A673 (cell line): ENCODE measurements around the gene PRM3.

Source experiments
- EZH2 ChIP-seq: fragments of 200-600 bp; sonication (generic); IDR thresholded peaks from 2 replicates; pipeline ENCODE4 v1.6.1; 2017; ENCODE audit warnings: borderline replicate concordance, low read depth, mild to moderate bottlenecking, mixed read lengths, antibody characterized with exemption, low read length; ENCODE audit not compliant: poor library complexity, severe bottlenecking
- TF ChIP-seq, protein P1 (sequence below): fragments of 300-800, 200-600 bp; sonication (generic); conservative IDR thresholded peaks from 2 replicates; pipeline ENCODE4 v1.5.1; 2017; ENCODE audit warnings: low read depth, mild to moderate bottlenecking, antibody characterized with exemption, low read length, moderate library complexity, mixed read lengths

DNA sequence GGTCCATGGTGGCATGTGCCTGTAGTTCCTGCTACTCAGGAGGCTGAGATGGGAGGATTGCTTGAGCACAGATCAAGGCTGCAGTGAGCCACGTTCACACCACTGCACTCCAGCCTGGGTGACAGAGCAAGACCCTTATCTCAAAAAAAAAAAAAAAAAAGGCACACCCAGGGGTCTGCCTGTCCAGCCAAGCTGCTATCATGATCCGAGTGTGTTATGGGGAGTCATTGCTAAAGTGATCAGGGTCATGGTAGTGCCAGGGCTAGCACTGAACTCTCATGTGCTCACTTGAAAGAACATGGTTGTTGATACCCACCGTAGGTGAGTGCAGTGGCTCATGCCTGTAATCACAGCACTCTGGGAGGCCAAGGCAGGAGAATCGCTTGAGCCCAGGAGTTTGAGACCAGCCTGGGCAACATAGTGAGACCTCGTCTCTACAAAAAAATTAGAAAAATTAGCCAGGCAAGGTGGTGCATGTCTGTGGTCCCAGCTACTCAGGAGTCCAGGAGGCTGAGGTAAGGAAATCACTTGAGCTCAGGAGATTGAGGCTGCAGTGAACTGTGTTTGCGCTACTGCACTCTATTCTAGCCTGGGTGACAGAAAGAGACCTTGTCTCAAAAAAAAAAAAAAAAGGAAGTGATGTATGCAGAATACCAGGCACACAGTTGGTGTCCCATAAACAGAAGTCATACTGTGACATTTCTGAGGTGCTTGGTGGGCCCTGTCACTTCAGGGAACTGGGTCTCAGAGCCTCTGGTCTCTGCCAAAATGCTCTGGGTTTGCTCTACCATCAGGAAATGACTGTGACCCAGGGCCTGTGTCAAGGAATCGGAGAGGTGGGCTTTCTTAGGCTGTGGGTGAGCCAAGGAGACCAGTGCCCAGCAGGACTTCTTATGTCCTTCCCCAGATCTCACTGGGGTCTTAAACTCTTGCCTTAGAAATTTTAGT lies 5.5 kb upstream of the PRM3 start:
- TF ChIP-seq, protein P1, sequence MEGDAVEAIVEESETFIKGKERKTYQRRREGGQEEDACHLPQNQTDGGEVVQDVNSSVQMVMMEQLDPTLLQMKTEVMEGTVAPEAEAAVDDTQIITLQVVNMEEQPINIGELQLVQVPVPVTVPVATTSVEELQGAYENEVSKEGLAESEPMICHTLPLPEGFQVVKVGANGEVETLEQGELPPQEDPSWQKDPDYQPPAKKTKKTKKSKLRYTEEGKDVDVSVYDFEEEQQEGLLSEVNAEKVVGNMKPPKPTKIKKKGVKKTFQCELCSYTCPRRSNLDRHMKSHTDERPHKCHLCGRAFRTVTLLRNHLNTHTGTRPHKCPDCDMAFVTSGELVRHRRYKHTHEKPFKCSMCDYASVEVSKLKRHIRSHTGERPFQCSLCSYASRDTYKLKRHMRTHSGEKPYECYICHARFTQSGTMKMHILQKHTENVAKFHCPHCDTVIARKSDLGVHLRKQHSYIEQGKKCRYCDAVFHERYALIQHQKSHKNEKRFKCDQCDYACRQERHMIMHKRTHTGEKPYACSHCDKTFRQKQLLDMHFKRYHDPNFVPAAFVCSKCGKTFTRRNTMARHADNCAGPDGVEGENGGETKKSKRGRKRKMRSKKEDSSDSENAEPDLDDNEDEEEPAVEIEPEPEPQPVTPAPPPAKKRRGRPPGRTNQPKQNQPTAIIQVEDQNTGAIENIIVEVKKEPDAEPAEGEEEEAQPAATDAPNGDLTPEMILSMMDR: no peak
- no peak for TF ChIP-seq EZH2
